ENCODE data around the gene PPP1R1C. TPM values are rescaled to one million over a fixed set of nuclear protein-coding genes. Genes with fewer than 3 reads are reported as not detected.

Gene PPP1R1C
- total RNA-seq, 1 experiment from 2014 or later: 3.4 TPM

GRCh38 chr2:182077023-182077422, 91.4 kb downstream of the PPP1R1C start (continued):
- TF ChIP-seq, protein P1, sequence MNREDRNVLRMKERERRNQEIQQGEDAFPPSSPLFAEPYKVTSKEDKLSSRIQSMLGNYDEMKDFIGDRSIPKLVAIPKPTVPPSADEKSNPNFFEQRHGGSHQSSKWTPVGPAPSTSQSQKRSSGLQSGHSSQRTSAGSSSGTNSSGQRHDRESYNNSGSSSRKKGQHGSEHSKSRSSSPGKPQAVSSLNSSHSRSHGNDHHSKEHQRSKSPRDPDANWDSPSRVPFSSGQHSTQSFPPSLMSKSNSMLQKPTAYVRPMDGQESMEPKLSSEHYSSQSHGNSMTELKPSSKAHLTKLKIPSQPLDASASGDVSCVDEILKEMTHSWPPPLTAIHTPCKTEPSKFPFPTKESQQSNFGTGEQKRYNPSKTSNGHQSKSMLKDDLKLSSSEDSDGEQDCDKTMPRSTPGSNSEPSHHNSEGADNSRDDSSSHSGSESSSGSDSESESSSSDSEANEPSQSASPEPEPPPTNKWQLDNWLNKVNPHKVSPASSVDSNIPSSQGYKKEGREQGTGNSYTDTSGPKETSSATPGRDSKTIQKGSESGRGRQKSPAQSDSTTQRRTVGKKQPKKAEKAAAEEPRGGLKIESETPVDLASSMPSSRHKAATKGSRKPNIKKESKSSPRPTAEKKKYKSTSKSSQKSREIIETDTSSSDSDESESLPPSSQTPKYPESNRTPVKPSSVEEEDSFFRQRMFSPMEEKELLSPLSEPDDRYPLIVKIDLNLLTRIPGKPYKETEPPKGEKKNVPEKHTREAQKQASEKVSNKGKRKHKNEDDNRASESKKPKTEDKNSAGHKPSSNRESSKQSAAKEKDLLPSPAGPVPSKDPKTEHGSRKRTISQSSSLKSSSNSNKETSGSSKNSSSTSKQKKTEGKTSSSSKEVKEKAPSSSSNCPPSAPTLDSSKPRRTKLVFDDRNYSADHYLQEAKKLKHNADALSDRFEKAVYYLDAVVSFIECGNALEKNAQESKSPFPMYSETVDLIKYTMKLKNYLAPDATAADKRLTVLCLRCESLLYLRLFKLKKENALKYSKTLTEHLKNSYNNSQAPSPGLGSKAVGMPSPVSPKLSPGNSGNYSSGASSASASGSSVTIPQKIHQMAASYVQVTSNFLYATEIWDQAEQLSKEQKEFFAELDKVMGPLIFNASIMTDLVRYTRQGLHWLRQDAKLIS (CRISPR knock-in tag; IDR thresholded peaks at IDR 0.05; ENCODE audit: borderline replicate concordance): no peak
- TF ChIP-seq CBFB (CRISPR knock-in tag; IDR thresholded peaks at IDR 0.05; ENCODE audit: low read depth) (no peak), NFATC4 (CRISPR knock-in tag; IDR thresholded peaks at IDR 0.05) (no peak)

GRCh38 chr2:182077448-182078142, 91.9 kb downstream of the PPP1R1C start:
- no peaks in the 10 kb centered on the region for H3K9me3 Mint-ChIP-seq
- H3K4me1 Mint-ChIP-seq: peaks cover 8% of the 10 kb centered on the region
- POLR2A ChIA-PET: no interaction called here

More at GRCh38 chr2:182077448-182078142, 91.9 kb downstream of the PPP1R1C start:
- CTCF ChIA-PET: interaction anchor here (0.6 to 1.7 kb wide), 8 partner anchors 9 to 420 kb away, joined by 3 to 12 read pairs (median 4); no protein-coding TSS in a partner anchor
- no peak overlapping the region for H3K27ac Mint-ChIP-seq
- TF ChIP-seq, protein P2, sequence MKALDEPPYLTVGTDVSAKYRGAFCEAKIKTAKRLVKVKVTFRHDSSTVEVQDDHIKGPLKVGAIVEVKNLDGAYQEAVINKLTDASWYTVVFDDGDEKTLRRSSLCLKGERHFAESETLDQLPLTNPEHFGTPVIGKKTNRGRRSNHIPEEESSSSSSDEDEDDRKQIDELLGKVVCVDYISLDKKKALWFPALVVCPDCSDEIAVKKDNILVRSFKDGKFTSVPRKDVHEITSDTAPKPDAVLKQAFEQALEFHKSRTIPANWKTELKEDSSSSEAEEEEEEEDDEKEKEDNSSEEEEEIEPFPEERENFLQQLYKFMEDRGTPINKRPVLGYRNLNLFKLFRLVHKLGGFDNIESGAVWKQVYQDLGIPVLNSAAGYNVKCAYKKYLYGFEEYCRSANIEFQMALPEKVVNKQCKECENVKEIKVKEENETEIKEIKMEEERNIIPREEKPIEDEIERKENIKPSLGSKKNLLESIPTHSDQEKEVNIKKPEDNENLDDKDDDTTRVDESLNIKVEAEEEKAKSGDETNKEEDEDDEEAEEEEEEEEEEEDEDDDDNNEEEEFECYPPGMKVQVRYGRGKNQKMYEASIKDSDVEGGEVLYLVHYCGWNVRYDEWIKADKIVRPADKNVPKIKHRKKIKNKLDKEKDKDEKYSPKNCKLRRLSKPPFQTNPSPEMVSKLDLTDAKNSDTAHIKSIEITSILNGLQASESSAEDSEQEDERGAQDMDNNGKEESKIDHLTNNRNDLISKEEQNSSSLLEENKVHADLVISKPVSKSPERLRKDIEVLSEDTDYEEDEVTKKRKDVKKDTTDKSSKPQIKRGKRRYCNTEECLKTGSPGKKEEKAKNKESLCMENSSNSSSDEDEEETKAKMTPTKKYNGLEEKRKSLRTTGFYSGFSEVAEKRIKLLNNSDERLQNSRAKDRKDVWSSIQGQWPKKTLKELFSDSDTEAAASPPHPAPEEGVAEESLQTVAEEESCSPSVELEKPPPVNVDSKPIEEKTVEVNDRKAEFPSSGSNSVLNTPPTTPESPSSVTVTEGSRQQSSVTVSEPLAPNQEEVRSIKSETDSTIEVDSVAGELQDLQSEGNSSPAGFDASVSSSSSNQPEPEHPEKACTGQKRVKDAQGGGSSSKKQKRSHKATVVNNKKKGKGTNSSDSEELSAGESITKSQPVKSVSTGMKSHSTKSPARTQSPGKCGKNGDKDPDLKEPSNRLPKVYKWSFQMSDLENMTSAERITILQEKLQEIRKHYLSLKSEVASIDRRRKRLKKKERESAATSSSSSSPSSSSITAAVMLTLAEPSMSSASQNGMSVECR (CRISPR knock-in tag; IDR thresholded peaks at IDR 0.05; ENCODE audit: borderline replicate concordance): no peak
- TF ChIP-seq, protein P3, sequence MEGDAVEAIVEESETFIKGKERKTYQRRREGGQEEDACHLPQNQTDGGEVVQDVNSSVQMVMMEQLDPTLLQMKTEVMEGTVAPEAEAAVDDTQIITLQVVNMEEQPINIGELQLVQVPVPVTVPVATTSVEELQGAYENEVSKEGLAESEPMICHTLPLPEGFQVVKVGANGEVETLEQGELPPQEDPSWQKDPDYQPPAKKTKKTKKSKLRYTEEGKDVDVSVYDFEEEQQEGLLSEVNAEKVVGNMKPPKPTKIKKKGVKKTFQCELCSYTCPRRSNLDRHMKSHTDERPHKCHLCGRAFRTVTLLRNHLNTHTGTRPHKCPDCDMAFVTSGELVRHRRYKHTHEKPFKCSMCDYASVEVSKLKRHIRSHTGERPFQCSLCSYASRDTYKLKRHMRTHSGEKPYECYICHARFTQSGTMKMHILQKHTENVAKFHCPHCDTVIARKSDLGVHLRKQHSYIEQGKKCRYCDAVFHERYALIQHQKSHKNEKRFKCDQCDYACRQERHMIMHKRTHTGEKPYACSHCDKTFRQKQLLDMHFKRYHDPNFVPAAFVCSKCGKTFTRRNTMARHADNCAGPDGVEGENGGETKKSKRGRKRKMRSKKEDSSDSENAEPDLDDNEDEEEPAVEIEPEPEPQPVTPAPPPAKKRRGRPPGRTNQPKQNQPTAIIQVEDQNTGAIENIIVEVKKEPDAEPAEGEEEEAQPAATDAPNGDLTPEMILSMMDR (IDR thresholded peaks at IDR 0.05): peak; percentile 43
- TF ChIP-seq ZNF232 (CRISPR knock-in tag; IDR thresholded peaks at IDR 0.05) (no peak), MAX (CRISPR knock-in tag; IDR thresholded peaks at IDR 0.05) (no peak), CBFB (CRISPR knock-in tag; IDR thresholded peaks at IDR 0.05; ENCODE audit: low read depth) (no peak)
- ATAC-seq (peak; percentile 82), DNase-seq (ENCODE audit: low spot score) (peak; percentile 14)
- H3K4me3 Mint-ChIP-seq: no peak overlapping the region
- no peaks in the 10 kb centered on the region for H3K36me3 Mint-ChIP-seq
- H3K27me3 Mint-ChIP-seq (ENCODE audit: low read depth): no peaks in the 10 kb centered on the region
